OCI-M2 (cell line): ENCODE results near the gene IQGAP3.

Experiments used
- DNase-seq: peaks from one replicate; lab custom pipeline; 2025; ENCODE audit not compliant: unreplicated experiment; lab: John Stamatoyannopoulos, UW

The IQGAP3 gene

DNA sequence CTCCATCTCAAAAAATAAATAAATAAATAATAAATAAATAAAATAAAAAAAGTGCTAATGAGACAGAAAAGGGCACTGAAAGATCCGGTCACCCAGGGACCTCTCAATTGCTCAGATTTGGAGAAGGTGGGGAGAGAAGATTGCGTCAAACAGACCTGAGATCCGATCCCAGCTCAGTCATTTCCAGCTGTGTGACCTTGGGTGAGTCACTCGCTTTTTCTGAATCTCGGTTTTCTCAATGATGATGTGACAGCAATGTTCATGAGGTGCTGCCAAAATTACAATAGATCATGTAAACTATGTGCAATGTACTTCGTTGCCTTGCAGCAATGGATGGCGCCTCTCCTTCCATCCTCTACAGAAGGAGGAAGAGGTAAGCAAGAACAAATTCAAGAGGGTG lies 60.7 kb downstream of the IQGAP3 start:
- no peak for DNase-seq

- DNase-seq: no peak
These were observed 61.7 kb downstream of the IQGAP3 start for GRCh38 chr1:156510709-156511108.

DNA sequence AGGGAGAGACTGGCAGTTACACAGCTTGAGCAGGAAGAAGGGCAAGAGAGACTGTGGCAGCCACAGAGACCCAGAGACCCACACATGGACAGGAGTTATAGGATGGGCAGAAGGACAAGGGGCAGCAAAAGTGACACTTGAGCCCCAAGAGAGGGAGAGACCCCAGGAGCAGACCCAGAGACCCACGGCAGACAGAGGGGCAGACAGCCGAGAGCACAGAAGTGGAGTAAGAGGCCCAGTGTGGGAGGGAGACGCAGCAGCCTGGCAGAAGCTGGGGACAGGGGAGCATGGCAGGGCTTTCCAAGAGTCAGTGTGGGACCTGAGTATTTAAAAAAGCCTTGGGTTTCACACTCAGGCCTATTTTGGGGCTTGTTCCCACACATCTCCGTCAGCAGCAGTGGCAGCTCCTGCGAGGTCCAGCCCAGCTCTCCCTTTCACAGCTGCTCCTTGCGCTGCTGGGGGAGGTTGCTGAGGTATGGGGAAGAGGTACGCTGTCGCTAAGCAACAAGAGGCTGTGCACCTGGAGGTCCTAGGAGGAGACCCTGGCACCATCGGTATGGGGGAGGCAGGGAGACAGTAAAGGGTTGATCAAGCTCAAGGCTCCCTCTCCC lies 62.8 kb downstream of the IQGAP3 start:
- no peak for DNase-seq

DNA sequence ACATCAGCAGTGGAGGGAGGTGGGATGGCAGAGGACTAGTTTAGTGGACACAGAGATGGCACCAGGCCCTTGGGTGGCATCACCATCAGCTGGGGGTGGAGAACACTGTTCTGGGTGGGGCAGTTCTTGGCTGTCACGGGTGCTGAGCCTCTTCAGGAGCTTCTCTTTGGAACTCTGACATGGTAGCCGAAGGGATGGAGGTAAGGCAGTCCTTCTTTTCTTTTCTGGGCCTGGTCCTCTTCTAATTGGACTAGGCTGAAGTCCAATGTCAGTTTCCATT lies 63.5 kb downstream of the IQGAP3 start:
- DNase-seq: no peak

GRCh38 chr1:156508205-156508954 lies 64.0 kb downstream of the IQGAP3 start:
- DNase-seq: no peak

GRCh38 chr1:156506450-156506849 lies 65.9 kb downstream of the IQGAP3 start:
- no peak for DNase-seq

DNA sequence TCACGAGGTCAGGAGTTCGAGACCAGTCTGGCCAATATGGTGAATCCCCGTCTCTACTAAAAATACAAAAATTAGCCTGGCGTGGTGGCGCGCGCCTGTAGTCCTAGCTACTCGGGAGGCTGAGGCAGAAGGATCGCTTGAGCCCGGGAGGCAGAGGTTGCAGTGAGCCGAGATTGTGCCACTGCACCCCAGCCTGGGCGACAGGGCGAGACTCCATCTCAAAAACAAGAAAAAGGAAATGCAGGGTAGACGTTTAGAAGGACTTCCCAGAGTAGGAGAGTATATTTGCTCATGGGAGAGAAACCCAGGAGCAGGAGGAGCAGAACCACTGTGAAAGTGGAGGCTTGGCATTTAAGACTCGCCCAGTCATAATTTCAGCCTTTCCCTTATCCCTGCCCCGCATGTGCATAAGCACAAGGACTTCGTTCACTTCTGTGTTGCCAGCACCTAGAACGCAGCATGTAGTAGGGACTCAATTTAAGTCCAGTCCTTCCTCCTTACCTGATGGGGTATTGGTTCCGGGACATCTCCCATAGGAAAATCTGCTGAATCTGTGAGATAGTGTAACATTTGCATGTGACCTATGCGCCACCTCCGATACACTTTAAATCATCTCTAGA lies 66.6 kb downstream of the IQGAP3 start:
- no peak for DNase-seq

DNA sequence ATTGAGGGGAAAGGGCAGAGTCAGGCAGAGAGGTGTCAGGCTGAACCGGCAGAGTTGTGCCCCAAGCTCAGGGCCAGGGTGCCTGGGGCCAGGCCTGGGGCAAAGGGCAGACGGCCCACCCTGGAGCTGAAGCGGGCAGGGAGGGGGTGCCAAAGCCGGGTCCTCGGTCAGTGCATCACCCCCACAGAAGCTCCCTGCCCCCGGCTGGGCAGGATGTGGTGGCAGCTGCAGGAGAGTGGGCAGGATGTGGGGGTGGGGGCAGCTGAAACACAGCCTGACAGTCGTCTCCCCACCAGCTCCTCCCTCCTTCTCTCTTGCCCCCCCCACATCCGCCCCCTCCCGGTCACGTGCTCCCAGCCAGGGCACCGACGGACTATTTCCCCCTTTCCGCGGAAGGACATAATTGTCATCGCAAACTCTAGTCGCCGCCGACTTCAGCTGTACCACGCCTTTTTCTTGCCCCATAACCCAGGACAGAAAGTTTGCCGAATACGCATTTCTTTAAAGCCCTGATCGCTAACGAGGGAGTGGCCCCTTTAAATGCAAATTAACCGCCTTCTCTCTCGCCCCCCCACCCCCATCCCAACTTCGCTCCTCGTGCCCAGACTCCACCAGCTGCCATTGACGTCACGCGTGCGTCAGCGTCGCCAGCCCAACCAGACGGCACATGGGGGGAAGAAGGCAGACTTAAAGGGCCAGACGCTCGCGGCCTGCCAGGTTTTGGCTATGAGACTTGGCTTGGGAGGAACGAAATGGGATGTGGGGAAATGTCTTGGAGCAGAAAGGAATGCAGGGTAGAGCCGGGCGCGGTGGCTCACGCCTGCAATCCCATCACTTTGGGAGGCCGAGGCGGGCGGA lies 67.3 kb downstream of the IQGAP3 start:
- DNase-seq: no peak

- DNase-seq: no peak
These were observed 67.9 kb downstream of the IQGAP3 start for GRCh38 chr1:156504438-156504813.

DNA sequence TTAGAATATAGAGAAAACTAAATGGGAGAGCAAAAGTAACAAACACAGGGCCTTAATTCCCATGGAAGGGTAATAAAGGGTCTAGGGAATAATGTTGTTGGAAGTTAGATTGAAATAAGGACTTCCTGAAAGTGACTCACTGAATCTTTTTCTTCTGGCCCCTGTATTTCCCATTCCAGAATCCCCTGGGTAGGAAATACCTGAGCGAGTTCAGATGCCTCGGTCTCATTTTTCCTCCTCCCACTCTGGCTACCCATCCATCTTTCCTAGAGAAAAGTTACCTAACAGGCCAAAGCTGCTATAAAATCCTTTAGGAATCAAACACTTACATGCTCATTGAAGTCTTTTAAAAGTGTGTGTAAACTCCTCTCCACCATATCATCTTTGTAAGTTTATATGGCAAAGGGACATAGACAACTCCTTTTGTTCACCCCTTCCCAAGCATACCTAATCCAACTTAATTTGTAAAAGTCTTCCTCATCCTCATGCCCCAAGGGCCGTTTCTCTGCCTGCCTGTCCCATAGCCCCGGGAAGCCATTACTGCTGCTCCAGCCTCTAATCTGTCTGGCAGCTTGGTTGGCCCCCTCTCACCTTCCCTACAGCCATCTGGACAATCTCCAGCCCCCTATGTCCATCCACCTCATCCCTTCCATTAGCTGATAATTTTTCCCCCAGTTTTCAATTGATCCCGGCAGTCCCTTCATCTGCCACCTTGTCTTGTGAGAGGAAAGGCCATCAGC lies 68.5 kb downstream of the IQGAP3 start:
- DNase-seq: no peak

- no peak for DNase-seq
These were observed 69.3 kb downstream of the IQGAP3 start for GRCh38 chr1:156502894-156503697.

DNA sequence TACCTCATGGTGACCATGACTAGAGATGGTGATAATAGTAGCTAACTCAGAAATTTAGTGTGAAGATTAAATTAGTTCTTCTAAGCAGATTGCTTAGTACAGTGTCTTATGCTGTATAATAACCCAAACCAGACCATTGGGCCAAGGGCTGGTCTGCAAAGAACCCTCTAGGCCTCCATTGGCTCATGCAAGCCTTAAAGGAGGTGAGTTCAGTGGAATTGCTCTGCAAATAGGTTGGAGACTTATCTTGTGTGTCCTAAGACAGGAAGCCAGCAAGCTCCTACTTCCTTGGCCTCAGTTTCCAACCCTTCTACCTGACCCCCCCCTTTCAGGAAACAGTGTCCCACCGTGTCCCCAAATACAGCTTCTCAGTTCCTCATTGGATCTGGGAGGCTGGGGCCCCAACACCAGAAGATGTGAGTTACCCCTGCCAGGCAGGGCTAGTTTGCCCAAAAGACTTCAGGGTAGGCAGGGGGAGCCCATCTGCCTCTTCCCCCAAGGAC lies 69.9 kb downstream of the IQGAP3 start:
- DNase-seq: no peak

DNA sequence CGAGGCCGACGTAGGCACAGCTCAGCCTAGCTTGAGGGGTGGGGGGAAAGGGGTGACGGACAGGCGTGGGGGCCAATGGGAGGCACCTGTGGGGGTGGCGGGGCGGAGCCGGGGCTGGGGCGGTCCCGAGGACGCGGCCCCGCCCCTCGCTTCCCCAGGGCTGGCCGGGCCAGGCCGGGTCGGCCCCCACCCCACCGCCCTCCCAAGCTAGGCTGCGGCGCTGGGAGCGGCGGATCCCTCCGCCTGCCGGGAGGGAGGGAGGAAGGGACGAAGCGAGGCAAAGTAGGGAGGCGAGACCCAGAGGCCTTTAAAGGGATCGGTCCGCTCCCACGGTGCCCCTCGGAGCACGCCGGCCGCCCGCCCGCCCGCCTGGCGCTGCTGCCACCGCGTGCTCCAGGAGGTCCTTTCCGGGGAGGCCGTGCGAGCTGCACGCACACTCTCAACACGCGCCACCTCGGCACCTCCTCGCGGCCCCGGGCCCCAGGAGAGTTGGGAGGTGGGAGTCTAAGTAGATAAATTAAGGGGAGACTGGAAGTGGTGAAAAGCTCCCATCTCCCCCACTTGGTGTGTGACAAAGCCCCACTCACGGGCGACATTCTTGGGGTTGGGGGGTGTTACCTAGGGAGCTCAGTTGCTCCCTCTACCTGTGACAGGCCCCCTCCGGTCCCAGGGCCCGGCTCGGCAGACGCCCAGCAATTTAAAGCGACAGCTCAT lies 71.4 kb downstream of the IQGAP3 start:
- DNase-seq: peak; percentile 53

- DNase-seq: no peak
These were observed 71.9 kb downstream of the IQGAP3 start, which contains the start of gene MEF2D for GRCh38 chr1:156500543-156500792. Gene MEF2D (minus strand): TSS chr1:156500775. CDS start chr1:156483292, 17,483 bp downstream.

- DNase-seq: no peak
These were observed 72.4 kb downstream of the IQGAP3 start for GRCh38 chr1:156499842-156500542.

DNA sequence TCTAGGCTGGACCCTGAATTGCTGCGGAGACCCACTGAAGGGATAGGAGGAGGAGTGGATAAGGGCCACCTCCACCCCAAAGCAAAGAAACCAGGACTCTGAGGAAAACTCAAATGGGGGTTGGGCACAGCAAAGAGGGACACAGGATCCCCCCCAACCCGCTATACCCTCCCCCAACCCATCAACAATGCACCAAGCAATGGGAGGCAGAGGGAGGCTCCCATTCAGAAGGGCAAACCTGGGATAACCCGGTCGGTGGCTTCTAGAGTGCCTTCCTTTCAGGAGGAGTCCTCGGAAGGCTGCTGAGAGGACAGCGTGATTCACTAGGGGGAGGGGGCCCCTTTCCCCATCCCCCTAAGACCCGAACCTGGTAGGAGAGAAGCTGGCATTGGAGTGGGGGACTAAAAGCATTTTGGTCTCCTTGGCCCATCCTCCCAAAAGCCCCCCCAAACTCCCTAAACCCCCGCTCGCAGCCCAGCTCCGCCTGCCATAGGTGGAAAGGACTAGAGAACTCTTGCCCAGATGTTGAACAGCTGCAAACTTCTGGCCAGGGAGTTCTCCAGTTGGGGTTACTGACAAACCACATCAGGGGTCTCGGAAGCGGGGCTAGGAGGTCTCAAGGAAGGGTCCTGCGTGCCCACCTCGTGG lies 73.0 kb downstream of the IQGAP3 start:
- no peak for DNase-seq

- no peak for DNase-seq
These were observed 73.8 kb downstream of the IQGAP3 start for GRCh38 chr1:156498432-156499193.
